HepG2 (cell line): ENCODE measurements around the gene MED23. TPM values are rescaled to one million over a fixed set of nuclear protein-coding genes. Genes with fewer than 3 reads are reported as not detected.

Experiments
- CBX5 ChIP-seq: sonication (generic); formaldehyde crosslinking; IDR thresholded peaks from 2 replicates; pipeline ENCODE4 v1.4.0; 2020; ENCODE audit warnings: missing genetic modification reagents, borderline replicate concordance
- FLYWCH1 ChIP-seq: sonication (generic); formaldehyde crosslinking; IDR thresholded peaks from 2 replicates; pipeline ENCODE4 v1.8.1; 2023; ENCODE audit warnings: mild to moderate bottlenecking, missing genetic modification reagents
- KLF13 ChIP-seq: sonication (generic); formaldehyde crosslinking; IDR thresholded peaks from 2 replicates; pipeline ENCODE4 v1.4.0; 2020; ENCODE audit warnings: mild to moderate bottlenecking, missing genetic modification reagents
- KMT2A ChIP-seq: sonication (generic); formaldehyde crosslinking; IDR thresholded peaks from 2 replicates; pipeline ENCODE4 v1.4.0; 2020; ENCODE audit warnings: missing genetic modification reagents
- MAFF ChIP-seq: IDR thresholded peaks from 2 replicates; pipeline ENCODE4 v1.6.1; 2011; ENCODE audit warnings: low read depth, low read length, improper control_type of control experiment
- MZF1 ChIP-seq: sonication (generic); formaldehyde crosslinking; IDR thresholded peaks from 2 replicates; pipeline ENCODE4 v1.8.1; 2023; ENCODE audit warnings: mild to moderate bottlenecking, missing genetic modification reagents, borderline replicate concordance
- NFE2L2 ChIP-seq: fragments of 150-350 bp; IDR thresholded peaks from 2 replicates; pipeline ENCODE4 v1.6.1; 2014; ENCODE audit warnings: low read length
- ONECUT2 ChIP-seq: sonication (generic); formaldehyde crosslinking; IDR thresholded peaks from 2 replicates; pipeline ENCODE4 v1.4.0; 2020; ENCODE audit warnings: missing genetic modification reagents
- PCBP1 ChIP-seq: fragments of 200-400 bp; formaldehyde crosslinking; IDR thresholded peaks from 2 replicates; pipeline ENCODE4 v1.6.1; 2017; ENCODE audit warnings: mild to moderate bottlenecking, low read depth, low read length, borderline replicate concordance
- RFX5 ChIP-seq: IDR thresholded peaks from 2 replicates; pipeline ENCODE4 v1.6.1; 2011; ENCODE audit warnings: low read depth, low read length, improper control_type of control experiment
- RXRA ChIP-seq: sonication (generic); formaldehyde crosslinking; IDR thresholded peaks from 2 replicates; pipeline ENCODE4 v1.5.1; 2020; ENCODE audit warnings: missing genetic modification reagents
- SNAPC2 ChIP-seq: sonication (generic); formaldehyde crosslinking; IDR thresholded peaks from 2 replicates; pipeline ENCODE4 v1.8.1; 2022; ENCODE audit warnings: mild to moderate bottlenecking, missing genetic modification reagents
- XBP1 ChIP-seq: sonication (generic); formaldehyde crosslinking; IDR thresholded peaks from 2 replicates; pipeline ENCODE4 v1.5.0; 2020; ENCODE audit warnings: missing genetic modification reagents
- ZBTB21 ChIP-seq: sonication (generic); formaldehyde crosslinking; IDR thresholded peaks from 2 replicates; pipeline ENCODE4 v1.4.0; 2020; ENCODE audit warnings: missing genetic modification reagents
- ZBTB42 ChIP-seq: sonication (generic); formaldehyde crosslinking; IDR thresholded peaks from 2 replicates; pipeline ENCODE4 v1.5.0; 2020; ENCODE audit warnings: mild to moderate bottlenecking, missing genetic modification reagents
- ZNF230 ChIP-seq: sonication (generic); formaldehyde crosslinking; IDR thresholded peaks from 2 replicates; pipeline ENCODE4 v1.4.0; 2020; ENCODE audit warnings: mild to moderate bottlenecking, missing genetic modification reagents
- ZNF253 ChIP-seq: sonication (generic); formaldehyde crosslinking; IDR thresholded peaks from 2 replicates; pipeline ENCODE4 v1.8.0; 2022; ENCODE audit warnings: mild to moderate bottlenecking, missing genetic modification reagents, borderline replicate concordance
- ZNF282 ChIP-seq: fragments of 450-650 bp; IDR thresholded peaks from 2 replicates; pipeline ENCODE4 v1.6.1; 2018; ENCODE audit not compliant: partially characterized antibody
- ZNF432 ChIP-seq: sonication (generic); formaldehyde crosslinking; IDR thresholded peaks from 2 replicates; pipeline ENCODE4 v1.5.0; 2020; ENCODE audit warnings: missing genetic modification reagents, mild to moderate bottlenecking, borderline replicate concordance
- ZNF441 ChIP-seq: sonication (generic); formaldehyde crosslinking; IDR thresholded peaks from 2 replicates; pipeline ENCODE4 v1.7.0; 2021; ENCODE audit warnings: missing genetic modification reagents, borderline replicate concordance
- polyA plus RNA-seq, 8 experiments: library from polyadenylated mRNA; depleted of rRNA in 3 of 8; stranded (reverse) in 7 of 8; unstranded in 1 of 8; fragments of >200 nt; fragmentation: Illumina TruSeq in 4 of 8; extraction: Trizol in 4 of 8; gene quantifications; 2 replicates each; pipeline versions ENCODE4 v1.2.1 to v1.2.3, GENCODE V29; 2011 to 2016; ENCODE audit warnings: low read depth in 4 of 8, missing spikeins in 1 of 8, mixed read lengths in 1 of 8; ENCODE audit not compliant: insufficient read depth in 1 of 8
- total RNA-seq, 5 experiments: library from RNA; depleted of rRNA; stranded (reverse); fragments of >200 nt; fragmentation: Illumina TruSeq; extraction: Trizol; gene quantifications; 2 replicates each; pipeline ENCODE4 v1.2.3, GENCODE V29; 2016; ENCODE audit warnings: low read depth in 1 of 5
- TF ChIP-seq, protein P1 (sequence below): sonication (generic); formaldehyde crosslinking; IDR thresholded peaks from 2 replicates; pipeline ENCODE4 v1.5.0; 2020; ENCODE audit warnings: mild to moderate bottlenecking, missing genetic modification reagents
- TF ChIP-seq, protein P2 (sequence below): sonication (generic); formaldehyde crosslinking; IDR thresholded peaks from 2 replicates; pipeline ENCODE4 v1.8.1; 2023; ENCODE audit warnings: missing genetic modification reagents, mild to moderate bottlenecking, borderline replicate concordance

MED23 gene
- total and polyA plus RNA-seq, 2 of the 13 experiments (the other 11 are each of a cell fraction or from before 2014, with no cell fraction given): 34.9 to 50.5 TPM

DNA sequence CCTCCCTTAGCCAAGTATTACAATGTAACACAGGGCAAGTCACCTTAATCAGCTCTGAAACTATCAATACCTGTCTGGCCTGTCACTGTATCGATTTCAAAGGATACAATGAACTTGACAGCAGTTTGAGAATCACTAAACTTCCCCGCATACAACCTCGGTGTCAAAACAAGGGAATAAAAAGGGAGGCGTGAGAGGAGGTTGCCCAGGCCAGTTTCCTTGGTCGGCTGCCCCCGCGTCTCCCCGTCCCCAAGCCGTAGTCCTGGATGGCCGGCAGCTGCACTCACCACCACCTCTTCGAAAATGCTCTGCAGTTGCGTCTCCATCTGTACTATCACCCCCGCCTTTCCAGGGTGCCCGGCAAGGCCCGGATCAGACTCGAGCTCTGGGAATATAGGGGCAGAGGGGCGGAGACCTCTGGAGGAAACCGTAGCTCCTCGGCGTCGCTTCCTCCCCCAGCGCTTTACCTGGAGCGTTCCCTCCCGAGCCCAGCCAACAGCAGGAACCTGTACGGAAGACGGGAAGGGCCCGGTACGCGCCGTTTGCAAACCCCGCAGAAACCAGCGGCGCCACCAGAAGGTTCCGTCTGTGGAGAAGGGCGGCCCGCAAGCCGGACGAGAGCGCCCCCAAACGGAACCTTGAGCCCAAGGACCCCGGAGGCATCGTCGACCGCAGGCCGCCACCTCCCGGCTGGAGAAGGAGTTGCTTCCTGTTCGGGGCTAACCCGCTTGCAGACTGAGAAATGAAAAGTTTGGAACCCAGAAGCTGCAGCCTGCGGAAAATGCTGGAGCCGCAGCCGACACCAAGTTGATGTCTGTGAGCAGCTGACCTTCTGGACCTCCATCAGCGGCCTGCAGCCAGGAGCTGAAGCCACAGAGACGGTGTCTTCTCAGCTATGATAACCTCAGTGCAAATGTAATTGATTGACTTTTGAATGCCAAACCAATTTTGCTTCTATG, at the start of gene MED23 (continued):
- TF ChIP-seq ZNF432 (CRISPR knock-in tag): no peak
- peak; percentile 99 for TF ChIP-seq SNAPC2 (CRISPR knock-in tag)
- peak; percentile 100 for TF ChIP-seq ZNF230
- no peak for TF ChIP-seq ZNF282
- TF ChIP-seq KMT2A (CRISPR knock-in tag): peak; percentile 100
- TF ChIP-seq ZBTB42 (CRISPR knock-in tag): peak; percentile 90; the same call in 1 of the 2 replicates
- no peak; the same call in 1 of the 2 replicates for TF ChIP-seq ZNF253 (CRISPR knock-in tag)
- TF ChIP-seq, protein P1, sequence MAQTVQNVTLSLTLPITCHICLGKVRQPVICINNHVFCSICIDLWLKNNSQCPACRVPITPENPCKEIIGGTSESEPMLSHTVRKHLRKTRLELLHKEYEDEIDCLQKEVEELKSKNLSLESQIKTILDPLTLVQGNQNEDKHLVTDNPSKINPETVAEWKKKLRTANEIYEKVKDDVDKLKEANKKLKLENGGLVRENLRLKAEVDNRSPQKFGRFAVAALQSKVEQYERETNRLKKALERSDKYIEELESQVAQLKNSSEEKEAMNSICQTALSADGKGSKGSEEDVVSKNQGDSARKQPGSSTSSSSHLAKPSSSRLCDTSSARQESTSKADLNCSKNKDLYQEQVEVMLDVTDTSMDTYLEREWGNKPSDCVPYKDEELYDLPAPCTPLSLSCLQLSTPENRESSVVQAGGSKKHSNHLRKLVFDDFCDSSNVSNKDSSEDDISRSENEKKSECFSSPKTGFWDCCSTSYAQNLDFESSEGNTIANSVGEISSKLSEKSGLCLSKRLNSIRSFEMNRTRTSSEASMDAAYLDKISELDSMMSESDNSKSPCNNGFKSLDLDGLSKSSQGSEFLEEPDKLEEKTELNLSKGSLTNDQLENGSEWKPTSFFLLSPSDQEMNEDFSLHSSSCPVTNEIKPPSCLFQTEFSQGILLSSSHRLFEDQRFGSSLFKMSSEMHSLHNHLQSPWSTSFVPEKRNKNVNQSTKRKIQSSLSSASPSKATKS: peak; percentile 59; the same call in 1 of the 2 replicates
- peak; percentile 98 for TF ChIP-seq PCBP1
- no peak for TF ChIP-seq MAFF
- peak; percentile 71; the same call in 1 of the 2 replicates for TF ChIP-seq ZBTB21 (CRISPR knock-in tag)
- 0 out of 2 replicates have a peak, but pooled peaks have one; percentile 42 for TF ChIP-seq RFX5
- peak; percentile 16; the same call in 1 of the 2 replicates for TF ChIP-seq NFE2L2
- TF ChIP-seq XBP1: peak; percentile 84; the same call in 1 of the 2 replicates
- TF ChIP-seq CBX5: peak; percentile 100
- TF ChIP-seq KLF13 (CRISPR knock-in tag): 0 out of 2 replicates have a peak, but pooled peaks have one; percentile 88
- TF ChIP-seq RXRA (CRISPR knock-in tag): peak; percentile 96
- no peak; the same call in 1 of the 2 replicates for TF ChIP-seq FLYWCH1 (CRISPR knock-in tag)
- TF ChIP-seq, protein P2, sequence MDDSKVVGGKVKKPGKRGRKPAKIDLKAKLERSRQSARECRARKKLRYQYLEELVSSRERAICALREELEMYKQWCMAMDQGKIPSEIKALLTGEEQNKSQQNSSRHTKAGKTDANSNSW (CRISPR knock-in tag): peak; percentile 41; the same call in 1 of the 2 replicates
- TF ChIP-seq MZF1: peak; percentile 98
- TF ChIP-seq ZNF441: peak; percentile 95
- peak; percentile 65 for TF ChIP-seq ONECUT2 (CRISPR knock-in tag)
